Osteoblast (primary cell): Measurements from ENCODE around the gene CACNG5. TPM values are rescaled to one million over a fixed set of nuclear protein-coding genes. Genes with fewer than 3 reads are reported as not detected.

Source experiments
- DNase-seq: peaks from one replicate; pipeline ENCODE4 v3.0.0; 2011; ENCODE audit warnings: low spot score, mixed read lengths; ENCODE audit not compliant: insufficient read length; ENCODE audit errors: missing footprints
- H2AFZ ChIP-seq: 2 replicates; pipeline ENCODE4 v1.6.0; 2011; ENCODE audit warnings: mild to moderate bottlenecking, low read length
- H3K27ac ChIP-seq: 2 replicates; pipeline ENCODE4 v1.5.1; 2011; ENCODE audit warnings: mild to moderate bottlenecking, low read depth, low read length, moderate library complexity
- H3K27me3 ChIP-seq: 2 replicates; pipeline ENCODE4 v1.6.0; 2012; ENCODE audit warnings: mild to moderate bottlenecking, control low read depth, inconsistent platforms, low read length, moderate library complexity; ENCODE audit not compliant: insufficient read depth
- H3K36me3 ChIP-seq: 2 replicates; pipeline ENCODE4 v1.5.1; 2011; ENCODE audit warnings: mild to moderate bottlenecking, low read length, control low read depth, moderate library complexity; ENCODE audit not compliant: insufficient read depth
- H3K4me1 ChIP-seq: 2 replicates; pipeline ENCODE4 v1.5.1; 2011; ENCODE audit warnings: mild to moderate bottlenecking, low read length, control low read depth, moderate library complexity; ENCODE audit not compliant: insufficient read depth
- H3K4me2 ChIP-seq: 2 replicates; pipeline ENCODE4 v1.6.0; 2011; ENCODE audit warnings: mild to moderate bottlenecking, low read length; ENCODE audit not compliant: insufficient read depth
- H3K4me3 ChIP-seq: fragments of 200-600 bp; sonication (generic); 3 replicates; pipeline ENCODE4 v1.5.1; 2012; ENCODE audit warnings: mild to moderate bottlenecking, low read length, inconsistent platforms; ENCODE audit not compliant: insufficient read depth
- H3K79me2 ChIP-seq: 2 replicates; pipeline ENCODE4 v1.6.0; 2012; ENCODE audit warnings: mild to moderate bottlenecking, low read length, control low read depth, inconsistent platforms; ENCODE audit not compliant: insufficient read depth
- H3K9me3 ChIP-seq: 2 replicates; pipeline ENCODE4 v1.5.1; 2011; ENCODE audit warnings: low read depth, low read length, control low read depth
- H4K20me1 ChIP-seq: 2 replicates; pipeline ENCODE4 v1.6.0; 2012; ENCODE audit warnings: mild to moderate bottlenecking, low read length, control low read depth; ENCODE audit not compliant: insufficient read depth
- CTCF ChIP-seq: IDR thresholded peaks from 2 replicates; pipeline ENCODE4 v1.5.1; 2011; ENCODE audit warnings: mild to moderate bottlenecking, low read depth, low read length, moderate library complexity; ENCODE audit errors: extremely low read depth
- total RNA-seq: library from RNA; depleted of rRNA; stranded (reverse); fragments of >200 nt; gene quantifications from 2 replicates; pipeline ENCODE4 v1.2.3, GENCODE V29; 2012

CACNG5 gene
- total RNA-seq, 1 donor = not detected

- no peak overlapping the region for H3K4me3 ChIP-seq
- no peaks in the 10 kb centered on the region for H3K27me3 ChIP-seq
- H3K4me2 ChIP-seq = no peak overlapping the region
- H3K36me3 ChIP-seq = no peaks in the 10 kb centered on the region
- H3K4me1 ChIP-seq = no peaks in the 10 kb centered on the region
- no peak for TF ChIP-seq CTCF
- H3K79me2 ChIP-seq = no peaks in the 10 kb centered on the region
- H3K9me3 ChIP-seq = peaks cover under 1% of the 10 kb centered on the region
- no peak overlapping the region for H3K27ac ChIP-seq
- no peak overlapping the region for H2AFZ ChIP-seq
- no peak for DNase-seq
- H4K20me1 ChIP-seq = no peaks in the 10 kb centered on the region
Measured at GRCh38 chr17:66812571-66812970, 22.3 kb upstream of the CACNG5 start.

DNA sequence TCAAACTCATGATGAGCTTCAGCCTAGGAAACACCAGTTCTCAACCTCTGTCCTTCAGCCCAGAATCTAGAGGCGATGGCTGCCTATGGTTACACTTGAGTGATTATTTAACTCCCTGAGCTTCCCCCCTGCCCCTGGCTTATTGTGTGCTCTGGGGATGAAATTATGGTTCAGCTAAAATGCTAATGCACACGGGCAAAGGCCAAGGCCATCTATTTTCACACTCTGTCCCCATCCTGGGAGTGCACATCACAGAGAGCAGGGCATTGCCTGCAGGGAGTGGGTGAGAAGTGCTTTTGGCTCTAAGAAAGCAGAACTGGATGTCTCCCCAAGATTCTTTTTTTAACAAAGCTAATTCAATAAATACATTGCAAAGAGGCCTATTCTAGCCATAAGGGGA, 21.6 kb upstream of the CACNG5 start:
- no peaks in the 10 kb centered on the region for H3K79me2 ChIP-seq
- no peak overlapping the region for H3K4me2 ChIP-seq
- peaks cover 2% of the 10 kb centered on the region for H3K9me3 ChIP-seq
- H3K36me3 ChIP-seq = no peaks in the 10 kb centered on the region
- no peak for DNase-seq
- H3K4me1 ChIP-seq = no peaks in the 10 kb centered on the region
- no peak for TF ChIP-seq CTCF
- H3K27ac ChIP-seq = no peak overlapping the region
- no peaks in the 10 kb centered on the region for H3K27me3 ChIP-seq
- H4K20me1 ChIP-seq = no peaks in the 10 kb centered on the region
- H2AFZ ChIP-seq = no peak overlapping the region
- H3K4me3 ChIP-seq = no peak overlapping the region

GRCh38 chr17:66814026-66814425, 20.9 kb upstream of the CACNG5 start:
- TF ChIP-seq CTCF = no peak
- Histone ChIP-seq H3K36me3 (no peaks in the 10 kb centered on the region), H3K4me1 (no peaks in the 10 kb centered on the region), H3K79me2 (no peaks in the 10 kb centered on the region), H3K27me3 (no peaks in the 10 kb centered on the region), H3K4me3 (no peak overlapping the region), H3K9me3 (peaks cover 2% of the 10 kb centered on the region), H3K27ac (no peak overlapping the region), H2AFZ (no peak overlapping the region), H3K4me2 (no peak overlapping the region), H4K20me1 (no peaks in the 10 kb centered on the region)
- no peak for DNase-seq

DNA sequence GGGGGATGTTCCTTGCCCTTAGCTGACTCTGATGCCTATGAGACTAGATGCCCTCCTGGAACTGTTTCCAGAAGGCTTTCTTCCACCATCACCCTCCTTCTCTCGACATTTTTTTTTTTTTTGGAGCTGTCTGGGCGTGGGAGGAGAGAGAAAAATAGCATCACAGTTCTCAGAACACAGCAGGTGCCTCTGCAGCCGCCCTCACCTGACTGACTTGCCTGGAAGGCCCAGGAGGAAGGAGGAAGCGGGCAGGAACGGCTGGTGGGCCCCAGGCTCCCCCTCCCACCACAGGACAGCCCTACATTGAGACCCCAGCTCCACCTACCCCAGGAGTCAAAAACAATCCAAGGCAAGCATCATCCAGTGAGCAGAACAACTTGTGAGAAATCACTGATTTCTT, 20.3 kb upstream of the CACNG5 start:
- no peak overlapping the region for H3K4me2 ChIP-seq
- H3K27ac ChIP-seq = no peak overlapping the region
- peaks cover 3% of the 10 kb centered on the region for H3K27me3 ChIP-seq
- H3K9me3 ChIP-seq = peaks cover 2% of the 10 kb centered on the region
- no peak for TF ChIP-seq CTCF
- no peaks in the 10 kb centered on the region for H3K79me2 ChIP-seq
- no peak overlapping the region for H3K4me3 ChIP-seq
- H3K4me1 ChIP-seq = no peaks in the 10 kb centered on the region
- no peak overlapping the region for H2AFZ ChIP-seq
- no peak for DNase-seq
- no peaks in the 10 kb centered on the region for H4K20me1 ChIP-seq
- H3K36me3 ChIP-seq = no peaks in the 10 kb centered on the region
